H1 (cell line): ENCODE measurements around the gene MTFMT. TPM values are rescaled to one million over a fixed set of nuclear protein-coding genes. Genes with fewer than 3 reads are reported as not detected.

Source experiments
- CTCF ChIA-PET: fragments of 300-600 bp; sonication (Branson Sonifier 250); formaldehyde crosslinking; loops from one replicate; lab custom pipeline; 2021; ENCODE audit not compliant: partially characterized antibody; lab: Charles Lee
- POLR2A ChIA-PET: fragments of 300-600 bp; sonication (Branson Sonifier 250); formaldehyde crosslinking; loops from one replicate; lab custom pipeline; 2021; ENCODE audit warnings: inconsistent platforms; ENCODE audit not compliant: partially characterized antibody; lab: Charles Lee
- DNase-seq, 2 experiments: peaks; one replicate each; pipeline versions ENCODE4 v3.0.0 to v3.0.0-alpha.2; 2010 to 2022; ENCODE audit warnings: low spot score in 2 of 2, low read depth in 1 of 2, mixed read lengths in 1 of 2
- FAIRE-seq: peaks from 2 replicates; lab custom pipeline; 2011; peaks lifted over from hg19 to GRCh38; lab: Jason Lieb, UNC
- H2AFZ ChIP-seq: 2 replicates; pipeline ENCODE4 v1.8.1; 2012; ENCODE audit warnings: low read length, inconsistent platforms
- H2AK5ac ChIP-seq: 2 replicates; pipeline ENCODE4 v1.6.1; 2013; ENCODE audit warnings: low read depth, low read length
- H2BK120ac ChIP-seq: replicated peaks from 2 replicates; pipeline ENCODE3; 2013; ENCODE audit warnings: low read depth, low read length, inconsistent platforms
- H2BK12ac ChIP-seq: 2 replicates; pipeline ENCODE4 v1.6.1; 2013; ENCODE audit warnings: low read depth, low read length
- H2BK15ac ChIP-seq: 2 replicates; pipeline ENCODE4 v1.6.1; 2013; ENCODE audit warnings: low read length
- H2BK20ac ChIP-seq: 2 replicates; pipeline ENCODE4 v1.6.1; 2013; ENCODE audit warnings: low read length
- H2BK5ac ChIP-seq: 2 replicates; pipeline ENCODE4 v1.6.1; 2013; ENCODE audit warnings: low read depth, low read length
- H3K14ac ChIP-seq: 2 replicates; pipeline ENCODE4 v1.6.1; 2013; ENCODE audit warnings: inconsistent platforms; ENCODE audit not compliant: insufficient read length
- H3K18ac ChIP-seq: 2 replicates; pipeline ENCODE4 v1.6.1; 2013; ENCODE audit warnings: low read length; ENCODE audit errors: extremely low read depth
- H3K23ac ChIP-seq: 2 replicates; pipeline ENCODE4 v1.6.1; 2013; ENCODE audit warnings: inconsistent platforms; ENCODE audit not compliant: insufficient read length
- H3K23me2 ChIP-seq: 2 replicates; pipeline ENCODE4 v1.6.1; 2013; ENCODE audit warnings: low read depth, low read length
- H3K27ac ChIP-seq: 2 replicates; pipeline ENCODE4 v1.6.1; 2011; ENCODE audit warnings: low read depth, low read length, inconsistent platforms
- H3K27me3 ChIP-seq, 4 experiments: replicated peaks in 1 of 4; 1 replicate in 1 of 4; 2 replicates in 3 of 4; pipeline versions ENCODE4 v1.6.1 to v1.8.1; 2011 to 2013; ENCODE audit warnings: low read length in 3 of 4, mild to moderate bottlenecking in 3 of 4, inconsistent platforms in 2 of 4, mixed read lengths in 2 of 4, moderate library complexity in 1 of 4; ENCODE audit not compliant: control insufficient read depth in 3 of 4, insufficient read depth in 3 of 4; ENCODE audit errors: extremely low read depth in 1 of 4
- H3K36me3 ChIP-seq, 4 experiments: 2 replicates each; pipeline versions ENCODE4 v1.6.1 to v1.8.1; 2011 to 2013; ENCODE audit warnings: mild to moderate bottlenecking in 4 of 4, low read length in 3 of 4, moderate library complexity in 2 of 4, control low read depth in 1 of 4, inconsistent platforms in 1 of 4; ENCODE audit not compliant: insufficient read depth in 4 of 4, control insufficient read depth in 2 of 4
- H3K4ac ChIP-seq: replicated peaks from 2 replicates; pipeline ENCODE3; 2013; ENCODE audit warnings: low read length, low read depth, mixed read lengths, inconsistent platforms; ENCODE audit not compliant: insufficient read length
- H3K4me1 ChIP-seq, 4 experiments: replicated peaks in 1 of 4; 1 replicate in 1 of 4; 2 replicates in 3 of 4; pipeline versions ENCODE4 v1.6.1 to v1.8.1; 2011 to 2013; ENCODE audit warnings: low read length in 3 of 4, inconsistent platforms in 2 of 4, mixed read lengths in 1 of 4; ENCODE audit not compliant: insufficient read depth in 4 of 4, control insufficient read depth in 3 of 4
- H3K4me2 ChIP-seq, 2 experiments: 2 replicates each; pipeline versions ENCODE4 v1.6.1 to v1.8.1; 2011 to 2013; ENCODE audit warnings: low read depth in 2 of 2, low read length in 2 of 2, control low read depth in 1 of 2, inconsistent platforms in 1 of 2, mild to moderate bottlenecking in 1 of 2; ENCODE audit not compliant: insufficient read depth in 1 of 2
- H3K4me3 ChIP-seq, 4 experiments: fragments of 200-600, 300-600 bp in 1 of 4; sonication (generic), shearing (Covaris generic), sonication (Bioruptor Twin) in 1 of 4; 2 replicates each; pipeline versions ENCODE4 v1.5.1 to v1.8.1; 2011 to 2016; ENCODE audit warnings: low read length in 4 of 4, low read depth in 3 of 4, control low read depth in 2 of 4, inconsistent platforms in 2 of 4, mild to moderate bottlenecking in 2 of 4, mixed read lengths in 1 of 4, moderate library complexity in 1 of 4; ENCODE audit not compliant: insufficient read depth in 2 of 4; ENCODE audit errors: extremely low read depth in 1 of 4
- H3K56ac ChIP-seq: replicated peaks from 2 replicates; pipeline ENCODE3; 2013; ENCODE audit warnings: low read depth, mild to moderate bottlenecking, mixed read lengths, low read length, inconsistent platforms; ENCODE audit not compliant: insufficient read length
- H3K79me1 ChIP-seq: 2 replicates; pipeline ENCODE4 v1.6.1; 2013; ENCODE audit warnings: low read depth, low read length, control low read depth
- H3K79me2 ChIP-seq, 2 experiments: 2 replicates each; pipeline versions ENCODE4 v1.6.1 to v1.8.1; 2012 to 2013; ENCODE audit warnings: low read length in 2 of 2, mild to moderate bottlenecking in 2 of 2, inconsistent platforms in 1 of 2; ENCODE audit not compliant: insufficient read depth in 2 of 2, control insufficient read depth in 1 of 2
- H3K9ac ChIP-seq, 4 experiments: replicated peaks in 1 of 4; 1 replicate in 1 of 4; 2 replicates in 3 of 4; pipeline versions ENCODE4 v1.6.1 to v1.8.1; 2011 to 2013; ENCODE audit warnings: low read depth in 3 of 4, low read length in 3 of 4, control low read depth in 2 of 4, mild to moderate bottlenecking in 2 of 4, moderate library complexity in 2 of 4, inconsistent platforms in 1 of 4; ENCODE audit errors: extremely low read depth in 1 of 4
- H3K9me3 ChIP-seq, 2 experiments: 2 replicates each; pipeline versions ENCODE4 v1.6.1 to v1.8.1; 2012 to 2013; ENCODE audit warnings: mild to moderate bottlenecking in 2 of 2, moderate library complexity in 2 of 2, control low read depth in 1 of 2, inconsistent platforms in 1 of 2, low read depth in 1 of 2, low read length in 1 of 2, mixed read lengths in 1 of 2; ENCODE audit not compliant: insufficient read depth in 2 of 2
- H4K20me1 ChIP-seq, 2 experiments: replicated peaks in 1 of 2; 2 replicates each; pipeline versions ENCODE3 to v1.8.1; 2011 to 2013; ENCODE audit warnings: inconsistent platforms in 2 of 2, low read length in 2 of 2, mild to moderate bottlenecking in 1 of 2; ENCODE audit not compliant: insufficient read depth in 2 of 2, control insufficient read depth in 1 of 2
- H4K5ac ChIP-seq: 2 replicates; pipeline ENCODE4 v1.6.1; 2013; ENCODE audit warnings: low read length, low read depth, mixed read lengths, inconsistent platforms; ENCODE audit not compliant: insufficient read length
- H4K8ac ChIP-seq: 2 replicates; pipeline ENCODE4 v1.8.0; 2013; ENCODE audit warnings: mild to moderate bottlenecking, moderate library complexity, low read length, inconsistent platforms; ENCODE audit not compliant: insufficient read depth; ENCODE audit errors: extremely low read depth
- H4K91ac ChIP-seq: replicated peaks from 2 replicates; pipeline ENCODE3; 2013; ENCODE audit warnings: low read length, mixed read lengths, inconsistent platforms; ENCODE audit not compliant: insufficient read length
- ASH2L ChIP-seq: fragments of 200-600, 300-600 bp; sonication (generic); IDR thresholded peaks from one replicate; pipeline ENCODE4 v1.7.1; 2017; ENCODE audit warnings: low read length
- CTCF ChIP-seq, 3 experiments: IDR thresholded peaks; 1 replicate in 2 of 3; 2 replicates in 1 of 3; pipeline versions ENCODE4 v1.5.1 to v1.6.1; 2011; ENCODE audit warnings: low read length in 3 of 3, mild to moderate bottlenecking in 3 of 3, inconsistent platforms in 2 of 3, low read depth in 1 of 3, moderate library complexity in 1 of 3; ENCODE audit not compliant: insufficient read depth in 1 of 3; ENCODE audit errors: control extremely low read depth in 1 of 3
- EGR1 ChIP-seq: IDR thresholded peaks from 2 replicates; pipeline ENCODE4 v1.6.1; 2011; ENCODE audit warnings: low read depth, low read length, borderline replicate concordance
- FOSL1 ChIP-seq: IDR thresholded peaks from 2 replicates; pipeline ENCODE4 v1.6.1; 2011; ENCODE audit warnings: mild to moderate bottlenecking, low read depth, low read length, moderate library complexity; ENCODE audit not compliant: insufficient read depth
- GABPA ChIP-seq: IDR thresholded peaks from 2 replicates; pipeline ENCODE4 v1.6.1; 2011; ENCODE audit warnings: mild to moderate bottlenecking, low read length, moderate library complexity, borderline replicate concordance; ENCODE audit not compliant: insufficient read depth
- MAX ChIP-seq: IDR thresholded peaks from 2 replicates; pipeline ENCODE4 v1.6.1; 2012; ENCODE audit warnings: inconsistent platforms
- RAD21 ChIP-seq, 2 experiments: IDR thresholded peaks in 1 of 2; conservative IDR thresholded peaks in 1 of 2; 2 replicates each; pipeline ENCODE4 v1.6.1; 2011; ENCODE audit warnings: low read depth in 2 of 2, low read length in 2 of 2, improper control_type of control experiment in 1 of 2, inconsistent platforms in 1 of 2, mild to moderate bottlenecking in 1 of 2, moderate library complexity in 1 of 2
- TCF12 ChIP-seq: IDR thresholded peaks from 2 replicates; pipeline ENCODE4 v1.6.1; 2011; ENCODE audit warnings: low read depth, mild to moderate bottlenecking, low read length
- WGBS, 2 experiments: shearing (Covaris generic) in 1 of 2; methylation state at CpG; one replicate each; pipeline versions ENCODE4 v1.1.6 to v1.1.7; 2013 to 2015; ENCODE audit warnings: low lambda C conversion rate in 2 of 2, mixed read lengths in 2 of 2, inconsistent platforms in 1 of 2, low coverage in 1 of 2, missing lambda C conversion rate in 1 of 2; ENCODE audit not compliant: insufficient replicate concordance in 2 of 2, insufficient coverage in 1 of 2, insufficient read length in 1 of 2; ENCODE audit errors: extremely low coverage in 1 of 2, missing lambda C conversion rate in 1 of 2; 5-methylcytosine and 5-hydroxymethylcytosine counted together
- polyA plus RNA-seq, 7 experiments: library from polyadenylated mRNA; depleted of rRNA in 3 of 7; stranded (reverse) in 5 of 7; unstranded in 2 of 7; fragments of >200 nt in 5 of 7; fragments of 200-250 nt in 2 of 7; gene quantifications; 1 replicate in 5 of 7; 2 replicates in 1 of 7; 4 replicates in 1 of 7; pipeline versions ENCODE4 v1.2.1 to v1.2.3, GENCODE V29; 2011 to 2013; ENCODE audit warnings: missing spikeins in 2 of 7, mixed read lengths in 2 of 7
- total RNA-seq: library from RNA; stranded (reverse); fragmentation: NEBNext Ultra II Directional; extraction: Animal tissue kit (Norgen Biotek cat#: 25700); gene quantifications from 2 replicates; pipeline ENCODE4 v1.2.1, GENCODE V29; 2021

The MTFMT gene
- total and polyA plus RNA-seq, 2 of the 8 experiments (the other 6 are each of a cell fraction or from before 2014, with no cell fraction given): 7.7 to 20.8 TPM

- no peak overlapping the region for H3K56ac ChIP-seq
- H3K27ac ChIP-seq: no peak overlapping the region
- no peaks in the 10 kb centered on the region for H3K36me3 ChIP-seq
- peaks cover 0 to 3% of the 10 kb centered on the region in 2 experiments; a peak in 1 of 4 replicates for H3K9me3 ChIP-seq
- no peak overlapping the region for H4K5ac ChIP-seq
- no peaks in the 10 kb centered on the region for H3K79me1 ChIP-seq
- no peak overlapping the region for H2BK5ac ChIP-seq
- no peak overlapping the region for H3K9ac ChIP-seq
- H3K4me3 ChIP-seq: no peak overlapping the region
- peak overlapping the region; percentile 90; the same call in 1 of the 2 replicates for H2BK12ac ChIP-seq
- H2AK5ac ChIP-seq: no peak overlapping the region
- no peaks in the 10 kb centered on the region; the same call in 1 of the 2 replicates for H3K23me2 ChIP-seq
- no peak overlapping the region for H3K14ac ChIP-seq
- peak overlapping the region; percentile 15 for H3K4ac ChIP-seq
- no peaks in the 10 kb centered on the region for H4K20me1 ChIP-seq
- POLR2A ChIA-PET: interaction anchor here (0.9 to 14.5 kb wide), 6 partner anchors 9 to 388 kb away, joined by 3 to 93 read pairs (median 4); partner anchors contain the start of gene RASL12
- 0 out of 2 replicates have a peak overlapping the region, but pooled peaks have one; percentile 61 for H2BK15ac ChIP-seq
- H3K23ac ChIP-seq: no peak overlapping the region
- H4K8ac ChIP-seq: peak overlapping the region; percentile 79; the same call in 1 of the 2 replicates
- peak; percentile 84 to 85 for DNase-seq
- no peak overlapping the region for H2BK120ac ChIP-seq
- 0 out of 4 replicates have a peak overlapping the region, but pooled peaks of 1 of the 2 experiments have one; percentile 39 for H3K4me2 ChIP-seq
- 18% methylated on average over 24 of the region's 24 CpGs; no CpG with 5 or more reads in 1 of the 2 experiments for WGBS, 2 experiments
- FAIRE-seq: no peak
- H2AFZ ChIP-seq: peak overlapping the region; percentile 36; the same call in 1 of the 2 replicates
- H3K18ac ChIP-seq: no peak overlapping the region
- CTCF ChIA-PET: interaction anchor here (0.7 to 32.9 kb wide), 14 partner anchors 7 to 94 kb away, joined by 3 to 1213 read pairs (median 6); partner anchors contain the start of genes RASL12 and SLC51B
- peaks cover 3 to 13% (median 7%) of the 10 kb centered on the region in 4 experiments; a peak in 5 of 7 replicates for H3K4me1 ChIP-seq
- H4K91ac ChIP-seq: peak overlapping the region; percentile 34
- H3K79me2 ChIP-seq: no peaks in the 10 kb centered on the region
- peak overlapping the region; percentile 90; the same call in 1 of the 2 replicates for H2BK20ac ChIP-seq
- peaks cover 0 to 9% (median 8%) of the 10 kb centered on the region in 4 experiments; a peak in 5 of 7 replicates for H3K27me3 ChIP-seq
- TF ChIP-seq GABPA: peak; percentile 55; the same call in 1 of the 2 replicates
- TF ChIP-seq EGR1: no peak; the same call in 1 of the 2 replicates
- no peak for TF ChIP-seq TCF12
- peak; percentile 69 to 74 for TF ChIP-seq RAD21 (IDR thresholded peaks at IDR 0.05 in 1 of 2, conservative IDR thresholded peaks at IDR 0.05 in 1 of 2; ENCODE audit: low read depth in 2 of 2, low read length in 2 of 2)
- TF ChIP-seq MAX: peak; percentile 99
- no peak for TF ChIP-seq FOSL1
- no peak for TF ChIP-seq ASH2L
- TF ChIP-seq CTCF (IDR thresholded peaks at IDR 0.05; ENCODE audit: control extremely low read depth in 1 of 3, insufficient read depth in 1 of 3, low read depth in 1 of 3, low read length in 3 of 3): peak; percentile 77 to 95 (median 86)
Observed at GRCh38 chr15:65077981-65078352, 48.5 kb upstream of the MTFMT start.
